HepG2 (cell line): ENCODE results near the gene EMC8. TPM values are rescaled to one million over a fixed set of nuclear protein-coding genes. Genes with fewer than 3 reads are reported as not detected.

ENCODE experiments used
- ATAC-seq: fragments of 200-7000 bp; cut with Tn5 transposase; 3 replicates; pipeline ENCODE4 v1.9.1; 2020; ENCODE audit warnings: mild to moderate bottlenecking, moderate library complexity
- BruUV-seq: library from RNA; stranded (reverse); fragments of 400-500 nt; replicated peaks from 2 replicates; lab custom pipeline; 2021; lab: Mats Ljungman, UMichigan
- CTCF ChIA-PET: fragments of 300-600 bp; formaldehyde crosslinking; extraction: SDS; loops from one replicate; lab custom pipeline; 2021; ENCODE audit warnings: low total read pairs, inconsistent platforms, low intra/inter-chr PET ratio; lab: Yijun Ruan, JAX
- POLR2A ChIA-PET: fragments of 350-600 bp; sonication (Branson Sonifier 250); formaldehyde crosslinking; loops from one replicate; lab custom pipeline; 2020; ENCODE audit warnings: antibody characterized with exemption, inconsistent platforms; lab: Yijun Ruan, JAX
- DNase-seq: peaks from one replicate; pipeline ENCODE4 v3.0.0-alpha.2; 2015; ENCODE audit warnings: low spot score
- FAIRE-seq: peaks from 3 replicates; lab custom pipeline; 2011; peaks lifted over from hg19 to GRCh38; lab: Jason Lieb, UNC
- H2AFZ ChIP-seq: one replicate; pipeline ENCODE4 v1.6.1; 2011; ENCODE audit warnings: low read length, inconsistent platforms
- H3K27ac ChIP-seq: fragments of 300-600 bp; 3 replicates; pipeline ENCODE4 v1.8.0; 2011; ENCODE audit warnings: mixed run types, mild to moderate bottlenecking, mixed read lengths, low read length, inconsistent platforms; ENCODE audit not compliant: insufficient read depth; ENCODE audit errors: extremely low read length
- H3K27me3 ChIP-seq, 2 experiments: fragments of 200-600 bp in 1 of 2; 2 replicates in 1 of 2; 3 replicates in 1 of 2; pipeline versions ENCODE4 v1.6.0 to v1.8.0; 2011; ENCODE audit warnings: low read length in 2 of 2, mild to moderate bottlenecking in 2 of 2, moderate library complexity in 2 of 2, inconsistent platforms in 1 of 2; ENCODE audit not compliant: insufficient read depth in 2 of 2, control insufficient read depth in 1 of 2
- H3K36me3 ChIP-seq, 2 experiments: fragments of 200-600 bp in 1 of 2; replicated peaks in 1 of 2; 2 replicates in 1 of 2; 3 replicates in 1 of 2; pipeline versions ENCODE4 v1.5.1 to v1.8.0; 2011; ENCODE audit warnings: low read length in 2 of 2, inconsistent platforms in 1 of 2; ENCODE audit not compliant: insufficient read depth in 2 of 2, control insufficient read depth in 1 of 2
- H3K4me1 ChIP-seq: 2 replicates; pipeline ENCODE4 v1.5.1; 2012; ENCODE audit warnings: low read length, inconsistent platforms; ENCODE audit not compliant: insufficient read depth
- H3K4me2 ChIP-seq: 2 replicates; pipeline ENCODE4 v1.6.0; 2011; ENCODE audit warnings: low read depth, low read length, inconsistent platforms
- H3K4me3 ChIP-seq, 3 experiments: fragments of 200-600 bp in 1 of 3; sonication (generic), shearing (Covaris generic) in 1 of 3; replicated peaks in 1 of 3; 2 replicates each; pipeline ENCODE4 v1.5.1; 2011 to 2016; ENCODE audit warnings: low read length in 3 of 3, inconsistent platforms in 2 of 3, low read depth in 2 of 3, mild to moderate bottlenecking in 2 of 3, control low read depth in 1 of 3, mixed read lengths in 1 of 3; ENCODE audit not compliant: insufficient read depth in 1 of 3
- H3K79me2 ChIP-seq: one replicate; pipeline ENCODE4 v1.6.1; 2011; ENCODE audit warnings: low read length, inconsistent platforms; ENCODE audit not compliant: insufficient read depth
- H3K9ac ChIP-seq: 2 replicates; pipeline ENCODE4 v1.6.0; 2011; ENCODE audit warnings: mild to moderate bottlenecking, low read depth, low read length, inconsistent platforms; ENCODE audit not compliant: insufficient read depth
- H3K9me3 ChIP-seq: 2 replicates; pipeline ENCODE4 v1.5.1; 2012; ENCODE audit warnings: mild to moderate bottlenecking, low read length
- H4K20me1 ChIP-seq: 2 replicates; pipeline ENCODE4 v1.6.0; 2011; ENCODE audit warnings: inconsistent platforms, mild to moderate bottlenecking, low read length, moderate library complexity; ENCODE audit not compliant: insufficient read depth
- KDM4B ChIP-seq: sonication (generic); formaldehyde crosslinking; IDR thresholded peaks from 2 replicates; pipeline ENCODE4 v1.4.0; 2020; ENCODE audit warnings: missing genetic modification reagents
- MZF1 ChIP-seq: sonication (generic); formaldehyde crosslinking; IDR thresholded peaks from 2 replicates; pipeline ENCODE4 v1.8.1; 2023; ENCODE audit warnings: mild to moderate bottlenecking, missing genetic modification reagents, borderline replicate concordance
- UBTF ChIP-seq: sonication (generic); formaldehyde crosslinking; IDR thresholded peaks from 2 replicates; pipeline ENCODE4 v1.4.0; 2020; ENCODE audit warnings: mild to moderate bottlenecking, missing genetic modification reagents
- WGBS: methylation state at CpG from one replicate; pipeline ENCODE4 v1.1.6; 2017; ENCODE audit warnings: low lambda C conversion rate; 5-methylcytosine and 5-hydroxymethylcytosine counted together
- in situ Hi-C: cut with HindIII; loops from 2 replicates; pipeline ENCODE4 v1.10.0; 2017; ENCODE audit warnings: low pct_unique_long_range_greater_than_20kb; ENCODE audit not compliant: extremely low pct_ligation_motif_present
- intact Hi-C: fragments of 100-400 bp; cut with micrococcal nuclease; formaldehyde crosslinking; loops from one replicate; pipeline ENCODE4 v1.10.0; 2022; ENCODE audit not compliant: unreplicated experiment
- polyA plus RNA-seq, 8 experiments: library from polyadenylated mRNA; depleted of rRNA in 3 of 8; stranded (reverse) in 7 of 8; unstranded in 1 of 8; fragments of >200 nt; fragmentation: Illumina TruSeq in 4 of 8; extraction: Trizol in 4 of 8; gene quantifications; 2 replicates each; pipeline versions ENCODE4 v1.2.1 to v1.2.3, GENCODE V29; 2011 to 2016; ENCODE audit warnings: low read depth in 4 of 8, missing spikeins in 1 of 8, mixed read lengths in 1 of 8; ENCODE audit not compliant: insufficient read depth in 1 of 8
- total RNA-seq, 5 experiments: library from RNA; depleted of rRNA; stranded (reverse); fragments of >200 nt; fragmentation: Illumina TruSeq; extraction: Trizol; gene quantifications; 2 replicates each; pipeline ENCODE4 v1.2.3, GENCODE V29; 2016; ENCODE audit warnings: low read depth in 1 of 5

EMC8 gene
- total and polyA plus RNA-seq, 2 of the 13 experiments (the other 11 are each of a cell fraction or from before 2014, with no cell fraction given): 55.0 to 76.0 TPM

- TF ChIP-seq UBTF (CRISPR knock-in tag): peak; percentile 41; the same call in 1 of the 2 replicates
These were observed 46.6 kb downstream of the EMC8 start (continued) for GRCh38 chr16:85752511-85753420.

DNA sequence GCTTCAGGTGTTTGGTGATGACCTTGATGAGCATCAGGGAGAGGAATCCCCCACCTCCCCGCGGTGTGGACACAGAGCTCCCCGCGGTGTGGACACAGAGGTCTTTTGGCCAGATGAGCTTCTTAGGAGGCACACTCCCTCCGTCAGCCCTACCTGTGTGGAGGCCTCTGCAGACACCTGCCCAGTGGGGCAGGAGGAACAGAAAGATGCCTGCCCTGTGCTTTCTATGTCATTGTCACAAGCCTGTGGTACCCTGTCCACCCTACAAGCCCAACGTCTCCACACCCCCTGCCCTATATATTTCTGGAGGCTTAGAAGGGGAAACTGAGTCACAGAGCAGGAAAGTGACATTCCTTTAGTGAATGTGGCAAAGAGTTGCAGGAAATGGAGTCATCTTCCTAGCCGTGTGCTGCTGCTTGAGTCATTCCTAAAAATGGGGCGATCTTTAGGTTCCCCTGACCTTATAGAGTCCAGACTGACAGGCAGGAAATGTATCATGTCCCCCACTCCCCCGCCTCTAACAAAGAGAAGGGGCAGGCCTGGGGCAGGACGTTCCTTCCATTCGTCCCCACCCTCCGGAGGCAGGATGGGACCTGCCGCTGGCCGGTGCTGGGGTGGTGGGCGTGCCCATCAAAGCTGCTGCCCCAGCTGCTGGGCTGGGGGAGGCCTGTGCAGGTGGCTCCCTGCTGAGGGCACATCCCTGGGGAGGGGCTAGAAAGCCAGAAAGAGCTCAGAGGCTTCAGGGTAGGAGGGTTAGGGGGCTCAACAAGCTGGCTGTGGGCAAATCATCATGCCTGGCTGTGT lies 47.4 kb downstream of the EMC8 start:
- H3K27me3 ChIP-seq: peaks cover 37 to 71% of the 10 kb centered on the region in 2 experiments
- TF ChIP-seq KDM4B (CRISPR knock-in tag) (no peak), MZF1 (CRISPR knock-in tag) (0 out of 2 replicates have a peak, but pooled peaks have one; percentile 33)
- TF ChIP-seq, all 625 proteins: peak for 1
- H2AFZ ChIP-seq: no peak overlapping the region
- 0 out of 2 replicates have a peak, but pooled peaks cover 22% of the 10 kb centered on the region for H3K4me1 ChIP-seq
- peaks cover 8% of the 10 kb centered on the region; the same call in 1 of the 2 replicates for H4K20me1 ChIP-seq
- H3K9ac ChIP-seq: no peak overlapping the region
- no peaks in the 10 kb centered on the region for H3K36me3 ChIP-seq
- CTCF ChIA-PET: no interaction called here
- ATAC-seq: peak; percentile 2; the same call in 2 of the 3 replicates
- DNase-seq: no peak
- intact Hi-C loops: no loop called here
- no peaks in the 10 kb centered on the region for H3K9me3 ChIP-seq
- H3K4me2 ChIP-seq: no peak overlapping the region
- 22% methylated on average over 13 of the region's 15 CpGs for WGBS
- FAIRE-seq: no peak
- POLR2A ChIA-PET: no interaction called here
- H3K4me3 ChIP-seq: no peak overlapping the region
- BruUV-seq: no TSS peak
- H3K79me2 ChIP-seq: no peaks in the 10 kb centered on the region
- in situ Hi-C loops: no loop called here
- no peak overlapping the region for H3K27ac ChIP-seq
